ENCODE results near the gene SLC25A40.
"Not testable (repeated sequence)": the region's sequence is repeated elsewhere in the genome, so short reads cannot be mapped to it uniquely, and the experiment has no call there.

The SLC25A40 gene

DNA sequence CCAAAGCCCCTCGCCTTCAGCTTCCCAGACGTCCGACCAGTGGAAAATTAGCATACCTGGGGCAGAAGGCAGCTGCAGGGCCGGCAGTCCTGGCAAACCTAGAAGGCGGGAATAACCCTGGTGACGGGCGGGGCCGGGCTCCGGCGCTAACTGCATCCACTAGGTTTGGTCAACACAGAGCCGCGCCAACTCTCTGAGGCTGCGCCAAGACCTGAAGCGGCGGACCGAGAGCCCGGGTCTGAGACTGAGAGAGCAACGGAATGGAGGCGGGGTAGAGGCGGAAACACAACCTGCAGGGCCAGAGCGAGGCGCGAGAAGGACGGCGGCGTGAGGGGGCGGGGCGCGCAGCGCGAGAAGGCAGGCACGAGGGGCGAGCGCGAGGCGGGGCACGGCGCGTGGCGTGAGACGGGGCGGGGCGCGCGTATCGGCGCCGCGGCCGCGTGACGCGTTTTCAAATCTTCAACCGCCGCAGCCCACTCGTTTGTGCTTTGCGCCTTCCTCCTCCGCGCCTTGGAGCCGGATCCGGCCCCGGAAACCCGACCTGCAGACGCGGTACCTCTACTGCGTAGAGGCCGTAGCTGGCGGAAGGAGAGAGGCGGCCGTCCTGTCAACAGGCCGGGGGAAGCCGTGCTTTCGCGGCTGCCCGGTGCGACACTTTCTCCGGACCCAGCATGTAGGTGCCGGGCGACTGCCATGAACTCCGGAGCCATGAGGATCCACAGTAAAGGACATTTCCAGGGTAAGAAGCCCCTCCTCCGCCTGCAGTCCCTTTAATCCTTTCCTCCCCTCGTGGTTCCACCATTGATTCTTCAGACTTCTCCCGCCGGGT, at the start of gene SLC25A40, which contains the start of gene DBF4:
Gene SLC25A40, minus strand, starts transcription at position 321 of the 829 bp plus-strand sequence. CDS start 17,633 bp downstream, outside the sequence.
Gene DBF4, plus strand, starts transcription at position 454 of the 829 bp plus-strand sequence. Its CDS starts 240 bp downstream, at position 694.
- DNase-seq (ENCODE audit: low spot score), result peak; percentile 100

GRCh38 chr7:87922759-87923395, 46.7 kb upstream of the SLC25A40 start:
- not testable (repeated sequence) for DNase-seq (ENCODE audit: low spot score)

- DNase-seq (ENCODE audit: low spot score), result no peak
These were observed 44.4 kb upstream of the SLC25A40 start for GRCh38 chr7:87920578-87920977.

DNA sequence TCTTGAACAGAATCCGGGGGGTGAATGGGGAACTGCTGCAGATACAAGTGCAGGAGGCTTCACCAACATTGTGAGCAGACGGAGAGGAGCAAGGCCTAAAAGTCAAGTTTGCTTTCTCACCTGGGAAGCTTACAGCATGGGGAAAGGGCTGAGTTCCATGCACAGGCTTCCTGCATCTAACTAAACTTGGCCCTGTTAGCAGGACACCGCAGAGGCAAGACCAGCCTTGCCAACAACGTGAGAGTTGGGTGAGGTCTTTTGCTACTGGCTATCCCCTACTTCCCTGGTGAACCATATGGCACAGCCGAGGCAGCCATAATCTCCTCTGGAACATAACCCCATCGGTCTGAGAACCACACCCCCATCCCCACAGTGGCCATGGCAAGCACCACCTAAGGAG, 43.7 kb upstream of the SLC25A40 start:
- no peak for DNase-seq (ENCODE audit: low spot score)

DNA sequence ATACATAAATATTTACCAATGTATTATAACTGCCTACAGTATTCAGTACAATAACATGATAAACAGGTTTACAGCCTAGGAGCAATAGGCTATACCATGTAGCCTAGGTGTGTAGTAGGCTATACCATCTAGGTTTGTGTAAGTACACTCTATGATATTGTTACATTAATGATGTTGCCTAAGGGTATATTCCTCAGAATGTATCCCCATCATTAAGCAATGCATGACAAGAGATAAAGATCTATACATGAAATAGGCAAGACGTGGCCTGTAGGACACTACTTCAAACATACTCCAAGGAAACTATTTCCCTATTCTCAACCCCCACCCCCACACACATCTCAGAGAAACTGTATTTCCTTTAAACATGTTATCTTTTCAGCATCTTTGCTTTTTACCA, 42.6 kb upstream of the SLC25A40 start:
- DNase-seq (ENCODE audit: low spot score), result no peak

- no peak for DNase-seq (ENCODE audit: low spot score)
These were observed 36.0 kb upstream of the SLC25A40 start for GRCh38 chr7:87912121-87912520.

DNA sequence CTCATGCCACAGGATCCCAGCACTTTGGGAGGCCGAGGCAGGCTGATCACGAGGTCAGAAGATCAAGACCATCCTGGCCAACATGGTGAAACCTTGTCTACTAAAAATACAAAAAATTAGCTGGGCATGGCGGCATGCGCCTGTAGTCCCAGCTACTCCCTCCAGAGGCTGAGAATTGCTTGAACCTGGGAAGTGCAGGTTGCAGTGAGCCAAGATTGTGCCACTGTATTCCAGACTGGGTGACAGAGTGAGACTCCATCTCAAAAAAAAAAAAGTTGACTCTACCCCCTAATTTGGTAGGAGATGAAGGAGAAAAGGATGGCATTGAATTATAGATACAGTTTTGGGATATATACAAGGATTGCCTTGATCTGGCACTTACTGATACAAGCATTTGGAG, 32.7 kb upstream of the SLC25A40 start:
- DNase-seq (ENCODE audit: low spot score), result not testable (repeated sequence)

GRCh38 chr7:87907136-87907906, 31.2 kb upstream of the SLC25A40 start:
- DNase-seq (ENCODE audit: low spot score), result not testable (repeated sequence)

GRCh38 chr7:87899255-87899654, 23.1 kb upstream of the SLC25A40 start:
- DNase-seq (ENCODE audit: low spot score), result no peak

DNA sequence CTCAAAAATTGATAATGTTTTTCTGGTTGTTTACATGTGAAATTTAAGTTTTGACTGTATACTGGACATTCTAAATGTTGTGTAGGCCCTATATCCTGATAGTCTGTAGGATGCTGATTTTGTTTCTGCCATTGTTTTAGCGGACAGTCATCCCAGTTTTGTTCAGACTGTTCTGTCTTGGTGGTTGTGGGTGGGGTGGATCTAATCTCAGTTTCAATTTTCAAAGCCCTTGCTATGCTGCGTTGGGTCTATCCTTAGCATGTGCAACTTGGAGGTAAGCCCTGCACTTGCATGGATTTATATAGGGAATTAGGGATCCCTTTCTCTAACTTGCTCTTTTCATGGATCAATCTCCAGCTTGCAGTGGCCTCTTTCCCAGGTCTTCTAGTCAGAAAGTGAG, 19.2 kb upstream of the SLC25A40 start:
- DNase-seq (ENCODE audit: low spot score), result no peak

- DNase-seq (ENCODE audit: low spot score), result peak; percentile 53
These were observed 10.7 kb upstream of the SLC25A40 start for GRCh38 chr7:87886875-87887274.

- peak; percentile 17 for DNase-seq (ENCODE audit: low spot score)
These were observed 8.9 kb upstream of the SLC25A40 start for GRCh38 chr7:87885018-87885417.

DNA sequence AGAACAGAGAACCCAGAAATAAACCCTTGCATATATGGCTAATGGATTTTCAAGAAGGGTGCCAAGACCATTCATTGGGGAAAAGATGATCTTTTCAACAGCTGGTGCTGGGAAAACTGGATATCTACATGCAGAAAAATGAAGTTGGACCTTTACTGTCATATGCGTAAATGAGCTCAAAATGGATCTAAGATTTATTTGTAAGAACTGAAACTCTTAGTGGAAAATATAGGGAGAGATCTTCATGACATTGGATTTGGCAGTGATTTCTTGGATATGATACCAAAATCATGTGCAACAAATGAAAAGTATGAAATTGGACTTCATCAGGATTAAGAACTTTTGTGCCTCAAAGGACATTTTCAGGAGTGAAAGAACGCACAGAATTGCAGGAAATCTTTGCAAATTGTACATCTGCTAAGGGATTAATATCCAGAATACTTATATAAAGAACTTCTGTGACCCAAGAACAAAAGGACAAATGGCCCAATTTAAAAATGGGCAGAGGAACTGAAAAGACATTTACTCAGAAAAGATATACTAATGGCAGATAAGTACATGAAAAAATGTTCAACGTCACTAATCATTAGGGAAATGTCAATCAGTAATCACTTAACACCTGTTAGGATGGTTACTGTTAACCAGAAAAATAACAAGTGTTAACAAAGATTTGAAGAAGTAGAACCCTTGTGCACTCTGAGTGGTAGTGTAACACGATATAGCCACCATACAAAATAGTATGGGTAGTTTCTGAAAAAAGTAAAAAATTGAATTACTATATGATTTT, 6.2 kb upstream of the SLC25A40 start:
- no peak for DNase-seq (ENCODE audit: low spot score)

- DNase-seq (ENCODE audit: low spot score), result peak; percentile 20
These were observed 2.1 kb upstream of the SLC25A40 start for GRCh38 chr7:87878208-87878735.

- peak; percentile 15 for DNase-seq (ENCODE audit: low spot score)
These were observed 1.3 kb upstream of the SLC25A40 start for GRCh38 chr7:87877366-87878040.

DNA sequence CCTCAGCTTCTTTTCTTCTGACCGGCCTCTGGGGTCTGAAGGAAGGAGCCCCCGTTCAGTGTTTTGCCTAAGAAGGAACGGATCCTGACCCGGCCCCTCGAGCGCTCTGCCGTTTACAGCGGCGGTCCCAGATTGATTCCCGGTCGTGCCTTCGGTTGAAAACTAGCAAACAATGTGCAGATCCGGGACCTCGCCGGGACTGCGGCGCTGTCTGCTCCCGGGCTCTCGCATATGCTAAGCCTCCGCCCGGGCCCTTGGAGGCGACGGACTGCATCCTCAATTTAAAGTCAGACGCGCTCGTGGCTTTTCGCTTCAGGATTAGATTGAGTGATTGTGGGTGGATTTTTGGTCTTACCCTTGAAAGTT, 692 bp upstream of the SLC25A40 start:
- DNase-seq (ENCODE audit: low spot score), result peak; percentile 85

DNA sequence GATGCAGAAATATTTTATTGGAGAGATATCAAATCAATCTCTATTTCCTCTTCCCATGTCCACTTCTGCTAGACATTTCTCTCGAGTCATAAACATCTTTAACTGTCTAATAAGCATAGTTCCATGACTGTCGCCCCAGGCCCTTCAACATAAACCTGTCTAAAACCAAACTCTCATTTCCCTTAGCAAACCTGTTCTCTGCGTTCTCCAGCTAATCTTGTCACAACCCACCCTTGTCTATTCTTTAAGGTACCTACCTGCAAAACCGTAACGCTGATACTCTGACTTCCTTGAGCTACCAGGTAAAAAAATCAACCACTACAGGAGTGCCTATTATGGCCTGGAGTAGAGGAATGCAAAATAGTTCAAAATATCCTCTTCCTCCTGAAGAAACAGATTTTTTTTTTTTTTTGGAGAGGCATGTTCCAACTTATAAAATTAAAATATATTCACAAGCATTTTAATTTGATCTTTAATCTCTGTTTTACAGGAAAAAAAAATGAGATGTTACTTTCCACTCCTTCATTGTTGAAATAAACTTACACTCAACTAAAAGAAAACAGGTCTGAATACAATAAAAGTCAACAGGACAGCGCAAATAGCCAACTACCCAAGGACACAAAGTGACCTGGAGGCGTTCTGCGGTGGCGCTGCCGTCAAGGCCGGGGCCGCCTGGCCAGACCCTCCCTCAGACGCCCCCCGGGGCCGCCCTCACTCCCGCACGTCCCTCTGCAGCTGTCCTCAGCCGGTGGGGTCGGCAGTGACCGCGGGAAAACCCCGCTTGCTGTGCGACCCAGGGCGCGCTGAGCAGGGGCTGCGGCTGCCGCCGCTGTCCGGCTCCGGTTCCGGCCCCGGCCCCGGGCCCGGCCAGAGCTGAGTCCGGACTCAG, 765 bp downstream of the SLC25A40 start:
- peak; percentile 53 for DNase-seq (ENCODE audit: low spot score)

GRCh38 chr7:87874066-87874465, 2.1 kb downstream of the SLC25A40 start:
- DNase-seq (ENCODE audit: low spot score), result no peak

DNA sequence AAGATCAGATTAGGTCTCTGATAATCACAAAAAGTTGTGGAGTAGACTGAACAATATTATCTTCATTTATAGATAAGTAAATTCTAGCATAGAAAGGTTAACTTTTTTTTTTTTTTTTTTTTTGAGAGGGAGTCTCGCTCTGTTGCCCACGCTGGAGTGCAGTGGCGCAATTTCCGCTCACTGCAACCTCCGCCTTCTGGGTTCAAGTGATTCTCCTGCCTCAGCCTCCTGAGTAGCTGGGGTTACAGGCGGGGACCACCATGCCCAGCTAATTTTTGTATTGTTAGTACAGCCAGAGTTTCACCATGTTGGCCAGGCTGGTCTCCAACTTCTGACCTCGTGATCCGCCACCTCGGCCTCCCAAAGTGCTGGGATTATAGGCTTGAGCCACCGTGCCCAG, 2.8 kb downstream of the SLC25A40 start:
- DNase-seq (ENCODE audit: low spot score), result not testable (repeated sequence)

DNA sequence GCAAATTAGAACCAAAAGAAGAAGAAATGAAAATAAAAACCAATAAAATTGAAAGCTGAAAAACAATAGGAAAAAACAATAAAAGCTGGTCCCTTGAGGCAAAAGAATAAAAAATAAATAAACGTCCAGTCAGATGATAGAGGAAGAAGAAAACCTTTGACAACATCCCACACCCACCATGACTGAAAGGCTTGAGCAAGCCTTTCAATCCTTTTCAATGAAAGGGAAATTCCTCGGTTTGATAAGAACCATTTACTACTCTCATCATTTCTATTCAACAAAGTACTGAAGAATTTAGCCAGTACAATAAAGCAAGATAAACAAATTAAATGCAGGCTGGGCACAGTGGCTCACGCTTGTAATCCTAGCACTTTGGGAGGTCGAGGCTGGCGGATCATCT, 3.8 kb downstream of the SLC25A40 start:
- no peak for DNase-seq (ENCODE audit: low spot score)

Data from SW480 (cell line).